Peyer's patch (tissue), 4 donors: Measurements from ENCODE around the gene RSU1.

ENCODE experiments used
- POLR2A ChIP-seq, 2 donors: fragments of 450-650 bp; IDR thresholded peaks; one replicate each; pipeline ENCODE4 v1.5.1; 2017; ENCODE audit warnings: antibody characterized with exemption in 2 of 2, mild to moderate bottlenecking in 2 of 2, moderate library complexity in 2 of 2
- TF ChIP-seq, protein P1 (sequence below), 6 experiments: fragments of 450-650 bp in 4 of 6; fragments of 200-600 bp in 2 of 6; sonication (generic) in 1 of 6; IDR thresholded peaks; one replicate each; pipeline ENCODE4 v1.5.1; 2017 to 2019; ENCODE audit warnings: antibody characterized with exemption in 6 of 6, mild to moderate bottlenecking in 3 of 6, moderate library complexity in 1 of 6

GRCh38 chr10:16843252-16843870, 26.1 kb upstream of the RSU1 start:
- TF ChIP-seq, protein P1, sequence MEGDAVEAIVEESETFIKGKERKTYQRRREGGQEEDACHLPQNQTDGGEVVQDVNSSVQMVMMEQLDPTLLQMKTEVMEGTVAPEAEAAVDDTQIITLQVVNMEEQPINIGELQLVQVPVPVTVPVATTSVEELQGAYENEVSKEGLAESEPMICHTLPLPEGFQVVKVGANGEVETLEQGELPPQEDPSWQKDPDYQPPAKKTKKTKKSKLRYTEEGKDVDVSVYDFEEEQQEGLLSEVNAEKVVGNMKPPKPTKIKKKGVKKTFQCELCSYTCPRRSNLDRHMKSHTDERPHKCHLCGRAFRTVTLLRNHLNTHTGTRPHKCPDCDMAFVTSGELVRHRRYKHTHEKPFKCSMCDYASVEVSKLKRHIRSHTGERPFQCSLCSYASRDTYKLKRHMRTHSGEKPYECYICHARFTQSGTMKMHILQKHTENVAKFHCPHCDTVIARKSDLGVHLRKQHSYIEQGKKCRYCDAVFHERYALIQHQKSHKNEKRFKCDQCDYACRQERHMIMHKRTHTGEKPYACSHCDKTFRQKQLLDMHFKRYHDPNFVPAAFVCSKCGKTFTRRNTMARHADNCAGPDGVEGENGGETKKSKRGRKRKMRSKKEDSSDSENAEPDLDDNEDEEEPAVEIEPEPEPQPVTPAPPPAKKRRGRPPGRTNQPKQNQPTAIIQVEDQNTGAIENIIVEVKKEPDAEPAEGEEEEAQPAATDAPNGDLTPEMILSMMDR (IDR thresholded peaks at IDR 0.05): peak; percentile 56 to 75 (median 60)
- no peak for TF ChIP-seq POLR2A (IDR thresholded peaks at IDR 0.05)
